ENCODE data around the gene MALT1.

Gene MALT1

DNA sequence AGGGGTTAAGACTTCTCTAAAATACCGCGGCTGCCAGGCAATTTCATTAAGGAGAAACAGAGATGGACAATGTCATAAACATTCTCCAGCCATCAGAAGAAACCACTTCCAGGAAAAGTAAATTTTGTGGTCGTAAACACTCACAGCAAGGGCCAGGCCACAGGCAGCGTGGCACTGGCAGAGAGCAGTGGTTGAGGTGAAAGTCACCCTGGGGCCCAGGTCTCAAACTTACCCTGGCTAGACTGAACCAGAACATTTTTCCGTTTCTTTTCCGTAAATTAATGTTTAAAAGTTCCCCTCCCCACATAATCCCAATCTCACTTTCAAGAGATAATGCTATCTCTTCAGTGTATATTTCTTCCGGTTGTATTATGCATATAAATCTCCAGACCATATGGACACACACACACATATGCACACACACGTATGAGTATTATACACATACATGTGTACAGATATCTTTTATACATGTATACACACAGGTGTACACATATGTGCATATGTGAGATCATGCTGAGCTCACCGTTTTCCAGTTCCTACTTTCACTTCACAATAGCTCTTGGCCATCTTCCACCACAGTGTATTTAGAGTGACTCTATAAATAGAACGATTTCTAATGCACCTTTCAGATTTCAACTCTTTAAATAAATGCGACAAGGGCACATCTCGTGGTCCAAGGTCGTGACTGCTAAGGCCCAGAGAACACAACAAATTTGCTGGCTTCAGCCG lies 90.1 kb downstream of the MALT1 start:
- no peak overlapping the region for H3K4me3 ChIP-seq
- DNase-seq (ENCODE audit: low spot score) = peak; percentile 21
- H3K27ac ChIP-seq = no peak overlapping the region
- TF ChIP-seq, protein P1, sequence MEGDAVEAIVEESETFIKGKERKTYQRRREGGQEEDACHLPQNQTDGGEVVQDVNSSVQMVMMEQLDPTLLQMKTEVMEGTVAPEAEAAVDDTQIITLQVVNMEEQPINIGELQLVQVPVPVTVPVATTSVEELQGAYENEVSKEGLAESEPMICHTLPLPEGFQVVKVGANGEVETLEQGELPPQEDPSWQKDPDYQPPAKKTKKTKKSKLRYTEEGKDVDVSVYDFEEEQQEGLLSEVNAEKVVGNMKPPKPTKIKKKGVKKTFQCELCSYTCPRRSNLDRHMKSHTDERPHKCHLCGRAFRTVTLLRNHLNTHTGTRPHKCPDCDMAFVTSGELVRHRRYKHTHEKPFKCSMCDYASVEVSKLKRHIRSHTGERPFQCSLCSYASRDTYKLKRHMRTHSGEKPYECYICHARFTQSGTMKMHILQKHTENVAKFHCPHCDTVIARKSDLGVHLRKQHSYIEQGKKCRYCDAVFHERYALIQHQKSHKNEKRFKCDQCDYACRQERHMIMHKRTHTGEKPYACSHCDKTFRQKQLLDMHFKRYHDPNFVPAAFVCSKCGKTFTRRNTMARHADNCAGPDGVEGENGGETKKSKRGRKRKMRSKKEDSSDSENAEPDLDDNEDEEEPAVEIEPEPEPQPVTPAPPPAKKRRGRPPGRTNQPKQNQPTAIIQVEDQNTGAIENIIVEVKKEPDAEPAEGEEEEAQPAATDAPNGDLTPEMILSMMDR (IDR thresholded peaks at IDR 0.05) = no peak

DNA sequence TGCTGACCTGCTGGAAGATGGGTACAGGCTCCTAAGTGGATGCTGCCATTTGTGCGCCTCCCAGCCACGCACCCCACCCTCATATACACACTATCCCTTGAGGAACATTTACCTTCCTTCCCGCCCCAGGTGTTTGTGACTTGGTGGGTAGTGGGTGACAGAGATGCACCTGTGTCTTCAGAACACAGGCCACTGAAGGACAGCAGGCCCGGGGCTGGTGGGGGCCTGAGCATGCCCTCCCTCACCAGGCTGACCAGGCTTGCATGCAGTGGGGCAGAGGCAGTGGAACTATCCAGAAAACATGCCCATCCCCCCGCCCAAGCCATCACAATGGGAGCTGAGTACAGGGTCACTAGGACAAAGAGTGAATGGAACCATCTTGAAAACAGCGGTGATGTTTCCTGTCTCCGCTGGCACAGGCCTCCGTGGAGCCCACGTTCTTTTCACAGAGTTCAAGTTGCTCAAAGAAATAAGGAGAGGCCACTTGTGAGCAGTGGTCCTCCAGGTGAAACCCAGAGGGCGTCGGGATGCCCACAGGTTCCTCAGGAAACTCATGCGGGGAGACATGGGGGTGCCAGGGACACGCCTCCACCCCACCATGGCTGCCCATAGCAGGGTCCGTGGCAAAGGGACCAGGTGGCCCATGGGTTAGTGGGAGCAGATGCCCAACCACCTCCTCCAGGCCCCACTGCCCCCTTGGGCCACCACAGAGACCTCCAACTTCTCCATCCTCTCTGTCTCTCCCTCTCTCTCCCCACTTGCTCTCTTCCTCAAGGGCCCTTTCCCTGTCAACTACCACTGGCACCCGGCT lies 90.9 kb downstream of the MALT1 start:
- TF ChIP-seq, protein P1 (IDR thresholded peaks at IDR 0.05) = no peak
- DNase-seq (ENCODE audit: low spot score) = peak; percentile 52
- Histone ChIP-seq H3K4me3 (no peak overlapping the region), H3K27ac (no peak overlapping the region)

DNA sequence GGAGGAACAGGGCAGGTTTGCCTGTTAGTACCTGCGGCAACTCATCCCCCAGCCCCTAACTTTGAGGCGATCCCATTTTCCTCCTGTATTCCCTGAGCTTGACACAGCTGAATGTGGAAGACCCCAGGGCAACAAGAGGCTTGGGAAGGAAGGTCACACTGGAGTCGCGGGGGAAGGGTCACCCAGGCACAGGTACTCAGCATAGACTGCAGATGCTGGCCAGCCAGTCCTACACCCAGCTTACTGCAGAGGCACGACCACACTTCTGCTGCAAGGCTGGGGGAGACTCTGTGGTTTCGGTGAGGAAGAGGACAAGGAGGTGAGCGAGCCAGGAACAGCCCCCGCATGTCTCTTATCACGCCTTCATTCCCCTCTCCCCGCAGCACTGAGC lies 91.5 kb downstream of the MALT1 start:
- DNase-seq (ENCODE audit: low spot score) = peak; percentile 69
- TF ChIP-seq, protein P1 (IDR thresholded peaks at IDR 0.05) = no peak
- Histone ChIP-seq H3K27ac (no peak overlapping the region), H3K4me3 (no peak overlapping the region)

DNA sequence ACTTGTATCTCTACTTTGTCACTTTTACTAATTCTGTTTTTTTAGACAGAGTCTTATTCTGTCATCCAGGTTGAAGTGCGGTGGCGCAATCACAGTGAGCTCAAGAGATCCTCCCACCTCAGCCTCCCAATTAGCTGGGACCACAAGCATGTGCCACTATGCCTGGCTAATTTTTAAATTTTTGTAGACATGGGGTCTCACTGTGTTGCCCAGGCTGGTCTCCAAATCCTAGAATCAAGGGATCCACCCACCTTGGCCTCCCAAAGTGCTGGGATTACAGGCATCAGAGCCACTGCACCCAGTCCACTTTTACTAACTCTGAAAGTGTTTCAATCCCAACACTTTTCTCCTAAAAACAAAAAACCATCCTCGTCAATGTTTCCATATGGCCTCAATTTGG lies 94.9 kb downstream of the MALT1 start:
- TF ChIP-seq, protein P1 (IDR thresholded peaks at IDR 0.05) = no peak
- peak; percentile 5 for DNase-seq (ENCODE audit: low spot score)
- H3K4me3 ChIP-seq = no peak overlapping the region
- H3K27ac ChIP-seq = no peak overlapping the region

DNA sequence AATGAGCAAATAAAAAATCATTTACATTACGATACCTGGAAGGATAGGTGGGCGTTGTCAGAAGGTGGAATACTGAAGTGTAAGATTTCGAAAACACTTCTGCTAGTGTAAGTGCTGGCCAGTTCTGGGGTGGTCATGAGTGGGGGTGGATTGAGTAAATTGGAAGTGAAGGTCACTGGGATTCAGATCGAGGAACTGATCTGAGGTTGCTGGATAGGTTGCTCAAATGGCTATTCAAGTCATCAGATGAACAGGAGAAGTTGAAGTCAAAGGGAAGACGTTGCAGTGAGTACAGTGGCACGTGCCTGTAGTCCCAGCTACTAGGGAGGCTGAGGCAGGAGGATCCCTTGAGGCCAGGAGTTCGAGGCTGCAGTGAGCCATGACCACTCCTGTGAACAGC lies 95.7 kb downstream of the MALT1 start:
- Histone ChIP-seq H3K4me3 (no peak overlapping the region), H3K27ac (no peak overlapping the region)
- TF ChIP-seq, protein P1 (IDR thresholded peaks at IDR 0.05) = no peak
- DNase-seq (ENCODE audit: low spot score) = peak; percentile 8

DNA sequence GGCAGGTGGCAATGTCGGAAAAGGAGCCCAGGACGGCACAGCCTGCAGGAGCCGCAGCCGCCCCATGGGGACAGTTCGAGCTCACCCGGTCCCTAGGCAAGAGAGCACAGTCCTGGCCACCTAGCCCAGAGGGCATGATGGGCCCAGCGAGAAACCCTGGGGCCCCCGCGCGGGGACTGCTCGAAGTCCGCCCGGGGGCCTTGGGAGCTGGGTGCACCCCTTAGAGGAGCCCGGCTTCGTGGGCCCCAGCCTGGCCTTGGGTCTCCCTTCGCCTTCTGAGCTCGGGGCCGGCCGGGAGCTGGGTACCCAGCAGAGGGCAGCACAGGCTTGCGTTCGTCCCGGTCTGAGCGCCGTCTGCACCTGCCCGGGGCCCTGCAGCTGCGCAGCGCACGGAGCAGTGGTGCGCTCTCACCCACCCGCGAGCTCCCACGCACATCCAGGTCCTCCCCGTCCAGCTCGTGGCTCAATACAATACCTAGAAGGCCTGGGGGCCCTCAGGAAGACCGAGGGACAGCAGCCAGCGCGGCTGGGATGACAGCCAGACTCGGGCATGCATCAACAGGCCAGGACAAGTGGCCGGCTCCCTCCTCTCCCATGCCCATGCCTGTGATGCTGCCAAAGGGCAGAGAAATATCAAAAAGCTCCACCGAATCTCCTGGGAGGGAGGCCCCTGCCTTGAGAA lies 97.2 kb downstream of the MALT1 start:
- Histone ChIP-seq H3K4me3 (peak overlapping the region; percentile 63), H3K27ac (no peak overlapping the region)
- DNase-seq (ENCODE audit: low spot score) = peak; percentile 78

More for the DNA sequence above, 97.2 kb downstream of the MALT1 start:
- TF ChIP-seq, protein P1 (IDR thresholded peaks at IDR 0.05) = peak; percentile 80

Measured in coronary artery (tissue), 2 donors.